Dedifferentiated amniotic fluid mesenchymal stem cell (primary cell): ENCODE data around the gene AMBRA1.

Experiments used
- DNase-seq: peaks from one replicate; pipeline ENCODE4 v3.0.0-alpha.2; 2016; ENCODE audit errors: extremely low spot score

The AMBRA1 gene

GRCh38 chr11:46397526-46397925 is 196.3 kb downstream of the AMBRA1 start:
- DNase-seq, result no peak

GRCh38 chr11:46393759-46394158 is 200.1 kb downstream of the AMBRA1 start:
- no peak for DNase-seq

GRCh38 chr11:46393231-46393616 is 200.6 kb downstream of the AMBRA1 start:
- DNase-seq, result no peak

- peak; percentile 58 for DNase-seq
Observed at GRCh38 chr11:46392421-46393230, 201.2 kb downstream of the AMBRA1 start.

- no peak for DNase-seq
Observed at GRCh38 chr11:46391578-46392420, 202.0 kb downstream of the AMBRA1 start, which contains the start of gene CHRM4. TSS of gene CHRM4 (minus strand) at chr11:46391776. CDS start at chr11:46386557, 5,219 bp downstream.

GRCh38 chr11:46391186-46391577 is 202.6 kb downstream of the AMBRA1 start:
- no peak for DNase-seq

GRCh38 chr11:46390331-46391171 is 203.3 kb downstream of the AMBRA1 start:
- DNase-seq, result no peak

GRCh38 chr11:46389450-46390330 is 204.1 kb downstream of the AMBRA1 start:
- peak; percentile 48 for DNase-seq

GRCh38 chr11:46388619-46389449 is 205.0 kb downstream of the AMBRA1 start:
- no peak for DNase-seq

- DNase-seq, result no peak
Observed at GRCh38 chr11:46387919-46388618, 205.8 kb downstream of the AMBRA1 start.

GRCh38 chr11:46387456-46387855 is 206.4 kb downstream of the AMBRA1 start:
- no peak for DNase-seq

GRCh38 chr11:46386674-46387073 is 207.1 kb downstream of the AMBRA1 start:
- DNase-seq, result no peak

- DNase-seq, result no peak
Observed at GRCh38 chr11:46386005-46386578, 207.7 kb downstream of the AMBRA1 start.

GRCh38 chr11:46385169-46386004 is 208.4 kb downstream of the AMBRA1 start:
- DNase-seq, result no peak

- no peak for DNase-seq
Observed at GRCh38 chr11:46383974-46384701, 209.7 kb downstream of the AMBRA1 start.

- no peak for DNase-seq
Observed at GRCh38 chr11:46383404-46383758, 210.4 kb downstream of the AMBRA1 start.

- DNase-seq, result no peak
Observed at GRCh38 chr11:46382646-46383403, 211.0 kb downstream of the AMBRA1 start.
